A549 (cell line): Measurements from ENCODE around the gene PARD3B. TPM values are rescaled to one million over a fixed set of nuclear protein-coding genes. Genes with fewer than 3 reads are reported as not detected.

Experiments
- ATAC-seq, 2 experiments: fragments of 200-7000 bp in 1 of 2; fragments of >200 bp in 1 of 2; cut with Nextera tagmentation in 1 of 2; cut with Tn5 transposase in 1 of 2; 3 replicates each; pipeline versions ENCODE4 v1.8.0 to v1.9.1; 2018 to 2020; ENCODE audit warnings: mild to moderate bottlenecking in 1 of 2, moderate library complexity in 1 of 2
- CTCF ChIA-PET: fragments of 300-600 bp; sonication (Branson Sonifier 250); formaldehyde crosslinking; extraction: SDS; loops from one replicate; lab custom pipeline; 2021; ENCODE audit warnings: antibody characterized with exemption, inconsistent platforms; lab: Yijun Ruan, JAX
- POLR2A ChIA-PET: fragments of 350-600 bp; formaldehyde crosslinking; extraction: SDS; loops from one replicate; lab custom pipeline; 2021; ENCODE audit warnings: antibody characterized with exemption, inconsistent platforms; lab: Yijun Ruan, JAX
- DNase-seq, 2 experiments: peaks; one replicate each; pipeline versions ENCODE4 v3.0.0 to v3.0.0-alpha.2; 2011 to 2016; ENCODE audit warnings: low read depth in 1 of 2, low spot score in 1 of 2
- FAIRE-seq: peaks from 2 replicates; lab custom pipeline; 2011; peaks lifted over from hg19 to GRCh38; lab: Jason Lieb, UNC
- H3K27ac ChIP-seq, 2 experiments: fragments of >200 bp; sonication (Bioruptor Twin); formaldehyde crosslinking; 3 replicates each; pipeline ENCODE4 v1.5.1; 2016 to 2017
- H3K4me1 ChIP-seq: fragments of >200 bp; sonication (Bioruptor Twin); formaldehyde crosslinking; 3 replicates; pipeline ENCODE4 v1.6.1; 2016
- H3K4me2 ChIP-seq: fragments of >200 bp; sonication (Bioruptor Twin); formaldehyde crosslinking; 3 replicates; pipeline ENCODE4 v1.6.1; 2016
- H3K4me3 ChIP-seq: fragments of >200 bp; sonication (Bioruptor Twin); formaldehyde crosslinking; 3 replicates; pipeline ENCODE4 v1.5.1; 2016
- H3K9me3 ChIP-seq: fragments of >200 bp; sonication (Bioruptor Twin); formaldehyde crosslinking; 3 replicates; pipeline ENCODE4 v1.6.1; 2016
- BCL3 ChIP-seq: fragments of >200 bp; sonication (Bioruptor Twin); formaldehyde crosslinking; IDR thresholded peaks from 3 replicates; pipeline ENCODE4 v1.6.1; 2016
- BHLHE40 ChIP-seq: IDR thresholded peaks from 2 replicates; pipeline ENCODE4 v1.6.1; 2012; ENCODE audit warnings: low read depth, low read length, inconsistent platforms
- CBX2 ChIP-seq: fragments of 200-600 bp; sonication (generic); IDR thresholded peaks from 2 replicates; pipeline ENCODE4 v1.6.1; 2016; ENCODE audit warnings: low read depth, mild to moderate bottlenecking, borderline replicate concordance
- CTCF ChIP-seq: fragments of >200 bp; sonication (Bioruptor Twin); formaldehyde crosslinking; IDR thresholded peaks from 3 replicates; pipeline ENCODE4 v1.5.1; 2016
- E2F6 ChIP-seq: IDR thresholded peaks from 2 replicates; pipeline ENCODE4 v1.6.1; 2012; ENCODE audit warnings: low read depth, borderline replicate concordance
- FOSL2 ChIP-seq, 2 experiments: fragments of 450-650 bp in 1 of 2; fragments of >200 bp in 1 of 2; sonication (Bioruptor Twin) in 1 of 2; formaldehyde crosslinking; IDR thresholded peaks; 2 replicates each; pipeline versions ENCODE4 v1.5.0 to v1.6.1; 2016 to 2020; ENCODE audit warnings: mild to moderate bottlenecking in 1 of 2, moderate library complexity in 1 of 2
- FOXS1 ChIP-seq: fragments of 250-450 bp; sonication (Bioruptor Pico); IDR thresholded peaks from 2 replicates; pipeline ENCODE4 v1.5.0; 2020; ENCODE audit warnings: mild to moderate bottlenecking, moderate library complexity
- GATA3 ChIP-seq: IDR thresholded peaks from 2 replicates; pipeline ENCODE4 v1.6.1; 2012; ENCODE audit warnings: borderline replicate concordance
- HDAC2 ChIP-seq: fragments of 200-600 bp; sonication (generic); IDR thresholded peaks from 2 replicates; pipeline ENCODE4 v1.6.1; 2016
- HES2 ChIP-seq: fragments of >200 bp; sonication (Bioruptor Twin); formaldehyde crosslinking; IDR thresholded peaks from 2 replicates; pipeline ENCODE4 v1.6.1; 2016
- HEYL ChIP-seq: fragments of 250-450 bp; sonication (Bioruptor Pico); IDR thresholded peaks from 2 replicates; pipeline ENCODE4 v1.8.0; 2021; ENCODE audit warnings: mild to moderate bottlenecking, moderate library complexity
- HOXA7 ChIP-seq: fragments of 250-450 bp; sonication (Bioruptor Pico); IDR thresholded peaks from 2 replicates; pipeline ENCODE4 v1.5.0; 2020; ENCODE audit warnings: mild to moderate bottlenecking, moderate library complexity
- HOXB13 ChIP-seq: fragments of 250-450 bp; sonication (Bioruptor Pico); IDR thresholded peaks from 2 replicates; pipeline ENCODE4 v1.5.0; 2020; ENCODE audit warnings: low read depth, mild to moderate bottlenecking, moderate library complexity
- HOXB5 ChIP-seq: fragments of 250-450 bp; sonication (Bioruptor Pico); IDR thresholded peaks from 2 replicates; pipeline ENCODE4 v1.5.0; 2020; ENCODE audit warnings: mild to moderate bottlenecking, moderate library complexity
- KDM5A ChIP-seq: fragments of 200-600 bp; sonication (generic); IDR thresholded peaks from 2 replicates; pipeline ENCODE4 v1.6.1; 2016; ENCODE audit warnings: antibody characterized with exemption, mild to moderate bottlenecking
- MAFK ChIP-seq: fragments of 450-650 bp; IDR thresholded peaks from 2 replicates; pipeline ENCODE4 v1.6.1; 2014; ENCODE audit not compliant: partially characterized antibody
- MAZ ChIP-seq: fragments of 150-350 bp; IDR thresholded peaks from 2 replicates; pipeline ENCODE4 v1.6.1; 2014; ENCODE audit warnings: antibody characterized with exemption, low read depth, low read length, borderline replicate concordance
- MYC ChIP-seq: IDR thresholded peaks from 2 replicates; pipeline ENCODE4 v1.6.1; 2012; ENCODE audit warnings: mild to moderate bottlenecking, inconsistent platforms, low read length, improper control_type of control experiment, borderline replicate concordance
- NFE2L2 ChIP-seq: fragments of 150-350 bp; conservative IDR thresholded peaks from 2 replicates; pipeline ENCODE4 v1.6.1; 2014; ENCODE audit warnings: low read length
- PBX3 ChIP-seq: IDR thresholded peaks from 2 replicates; pipeline ENCODE4 v1.6.1; 2012
- PHF8 ChIP-seq: fragments of 200-600 bp; sonication (generic); IDR thresholded peaks from 2 replicates; pipeline ENCODE4 v1.6.1; 2016; ENCODE audit warnings: low read depth, mild to moderate bottlenecking, antibody characterized with exemption, moderate library complexity, borderline replicate concordance
- POLR2AphosphoS2 ChIP-seq: conservative IDR thresholded peaks from 2 replicates; pipeline ENCODE4 v1.6.1; 2012; ENCODE audit warnings: low read length, improper control_type of control experiment, inconsistent platforms
- RAD21 ChIP-seq, 2 experiments: fragments of >200 bp in 1 of 2; sonication (Bioruptor Twin) in 1 of 2; formaldehyde crosslinking in 1 of 2; IDR thresholded peaks in 1 of 2; conservative IDR thresholded peaks in 1 of 2; 2 replicates in 1 of 2; 3 replicates in 1 of 2; pipeline ENCODE4 v1.6.1; 2012 to 2018; ENCODE audit warnings: inconsistent platforms in 1 of 2
- RARB ChIP-seq: fragments of 250-450 bp; sonication (Bioruptor Pico); IDR thresholded peaks from 2 replicates; pipeline ENCODE4 v1.8.0; 2021; ENCODE audit warnings: mild to moderate bottlenecking, moderate library complexity
- RNF2 ChIP-seq: fragments of 200-600 bp; sonication (generic); IDR thresholded peaks from 2 replicates; pipeline ENCODE4 v1.6.1; 2016; ENCODE audit warnings: low read depth, mild to moderate bottlenecking, antibody characterized with exemption, moderate library complexity, borderline replicate concordance
- ZNF302 ChIP-seq: fragments of 250-450 bp; sonication (Bioruptor Pico); IDR thresholded peaks from 2 replicates; pipeline ENCODE4 v1.9.0; 2021; ENCODE audit warnings: inconsistent platforms, mild to moderate bottlenecking, moderate library complexity
- ZSCAN20 ChIP-seq: fragments of 250-450 bp; sonication (Bioruptor Pico); IDR thresholded peaks from 2 replicates; pipeline ENCODE4 v1.8.0; 2022; ENCODE audit warnings: mild to moderate bottlenecking, moderate library complexity
- WGBS: methylation state at CpG from one replicate; pipeline ENCODE4 v1.1.6; 2017; ENCODE audit errors: missing lambda C conversion rate; 5-methylcytosine and 5-hydroxymethylcytosine counted together
- polyA plus RNA-seq, 4 experiments: library from polyadenylated mRNA; depleted of rRNA in 3 of 4; stranded (reverse); fragments of >200 nt; fragmentation: RNase III in 1 of 4; extraction: RNeasy Plus Mini Kit Qiagen cat#74134 plus additional on column Dnase treatment in 1 of 4; gene quantifications; 2 replicates in 3 of 4; 3 replicates in 1 of 4; pipeline ENCODE4 v1.2.3, GENCODE V29; 2011 to 2017
- TF ChIP-seq, protein P1 (sequence below): fragments of 250-450 bp; sonication (Bioruptor Pico); IDR thresholded peaks from 2 replicates; pipeline ENCODE4 v1.5.0; 2021; ENCODE audit warnings: mild to moderate bottlenecking, moderate library complexity, borderline replicate concordance

The PARD3B gene
- polyA plus RNA-seq, 2 of the 4 experiments (the other 2 are of a cell fraction): 1.2 to 2.4 TPM

GRCh38 chr2:204515416-204515815 is 29.9 kb upstream of the PARD3B start:
- no peak for ATAC-seq
- no peak overlapping the region for H3K4me3 ChIP-seq
- POLR2A ChIA-PET: no interaction called here
- no peak for TF ChIP-seq ZSCAN20 (CRISPR knock-in tag)
- no peak for TF ChIP-seq RNF2
- TF ChIP-seq E2F6: no peak
- TF ChIP-seq HOXA7: no peak
- no peak for TF ChIP-seq KDM5A
- no peak for TF ChIP-seq CBX2
- TF ChIP-seq FOXS1 (CRISPR knock-in tag): no peak
- TF ChIP-seq FOSL2 (IDR thresholded peaks at IDR 0.05): no peak
- TF ChIP-seq FOSL2 (CRISPR knock-in tag; IDR thresholded peaks at IDR 0.05): no peak
- no peak for TF ChIP-seq NFE2L2
- no peak for TF ChIP-seq BHLHE40
- TF ChIP-seq HDAC2: no peak
- TF ChIP-seq, all 56 proteins: peak for 0
- H3K4me1 ChIP-seq: no peaks in the 10 kb centered on the region
- FAIRE-seq (no peak), DNase-seq (no peak)
- H3K9me3 ChIP-seq: no peaks in the 10 kb centered on the region
- CTCF ChIA-PET: no interaction called here
- no peak overlapping the region for H3K4me2 ChIP-seq
- WGBS: 42% methylated on average over 3 of the region's 3 CpGs
- H3K27ac ChIP-seq: no peak overlapping the region

DNA sequence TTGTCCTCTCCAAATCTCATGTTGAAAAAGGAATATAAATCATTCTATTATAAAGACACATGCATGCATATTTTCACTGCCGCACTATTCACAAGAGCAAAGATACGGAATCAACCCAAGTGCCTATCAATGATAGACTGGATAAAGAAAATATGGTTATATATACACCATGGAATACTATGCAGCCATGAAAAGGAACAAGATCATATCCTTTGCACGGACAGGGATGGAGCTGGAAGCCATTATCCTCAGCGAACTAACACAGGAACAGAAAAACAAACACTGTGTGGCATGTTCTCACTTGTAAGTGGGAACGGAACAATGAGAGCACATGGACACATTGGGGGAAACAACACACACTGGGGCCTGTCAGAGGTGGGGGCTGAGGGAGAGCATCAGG is 28.1 kb upstream of the PARD3B start:
- Histone ChIP-seq H3K9me3 (no peaks in the 10 kb centered on the region), H3K4me3 (no peak overlapping the region), H3K4me1 (no peaks in the 10 kb centered on the region)
- FAIRE-seq (no peak), DNase-seq (no peak)
- TF ChIP-seq GATA3 (no peak), HOXB13 (no peak), BHLHE40 (no peak), CTCF (no peak), PHF8 (no peak), ZSCAN20 (CRISPR knock-in tag) (no peak), MAZ (no peak), MAFK (no peak), POLR2AphosphoS2 (no peak), HES2 (no peak), FOXS1 (CRISPR knock-in tag) (no peak), RAD21 (conservative IDR thresholded peaks at IDR 0.05 in 1 of 2, IDR thresholded peaks at IDR 0.05 in 1 of 2) (no peak), RARB (CRISPR knock-in tag) (no peak), PBX3 (no peak), ZNF302 (CRISPR knock-in tag) (no peak), HEYL (CRISPR knock-in tag) (no peak), MYC (no peak), HOXB5 (CRISPR knock-in tag) (no peak), BCL3 (no peak)
- TF ChIP-seq, protein P1, sequence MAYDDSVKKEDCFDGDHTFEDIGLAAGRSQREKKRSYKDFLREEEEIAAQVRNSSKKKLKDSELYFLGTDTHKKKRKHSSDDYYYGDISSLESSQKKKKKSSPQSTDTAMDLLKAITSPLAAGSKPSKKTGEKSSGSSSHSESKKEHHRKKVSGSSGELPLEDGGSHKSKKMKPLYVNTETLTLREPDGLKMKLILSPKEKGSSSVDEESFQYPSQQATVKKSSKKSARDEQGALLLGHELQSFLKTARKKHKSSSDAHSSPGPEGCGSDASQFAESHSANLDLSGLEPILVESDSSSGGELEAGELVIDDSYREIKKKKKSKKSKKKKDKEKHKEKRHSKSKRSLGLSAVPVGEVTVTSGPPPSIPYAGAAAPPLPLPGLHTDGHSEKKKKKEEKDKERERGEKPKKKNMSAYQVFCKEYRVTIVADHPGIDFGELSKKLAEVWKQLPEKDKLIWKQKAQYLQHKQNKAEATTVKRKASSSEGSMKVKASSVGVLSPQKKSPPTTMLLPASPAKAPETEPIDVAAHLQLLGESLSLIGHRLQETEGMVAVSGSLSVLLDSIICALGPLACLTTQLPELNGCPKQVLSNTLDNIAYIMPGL: no peak
- TF ChIP-seq, all 56 proteins: peak for 0
- H3K27ac ChIP-seq: no peak overlapping the region
- ChIA-PET POLR2A (no interaction called here), CTCF (interaction anchor here (0.7 to 1.2 kb wide), 3 partner anchors 12 to 96 kb away, joined by 3 to 4 read pairs (median 3); no protein-coding TSS in a partner anchor)
- 47% methylated on average over 5 of the region's 5 CpGs for whole genome bisulfite sequencing
- no peak overlapping the region for H3K4me2 ChIP-seq
- no peak for ATAC-seq
